Measurements from ENCODE around the gene TCF25.

DNA sequence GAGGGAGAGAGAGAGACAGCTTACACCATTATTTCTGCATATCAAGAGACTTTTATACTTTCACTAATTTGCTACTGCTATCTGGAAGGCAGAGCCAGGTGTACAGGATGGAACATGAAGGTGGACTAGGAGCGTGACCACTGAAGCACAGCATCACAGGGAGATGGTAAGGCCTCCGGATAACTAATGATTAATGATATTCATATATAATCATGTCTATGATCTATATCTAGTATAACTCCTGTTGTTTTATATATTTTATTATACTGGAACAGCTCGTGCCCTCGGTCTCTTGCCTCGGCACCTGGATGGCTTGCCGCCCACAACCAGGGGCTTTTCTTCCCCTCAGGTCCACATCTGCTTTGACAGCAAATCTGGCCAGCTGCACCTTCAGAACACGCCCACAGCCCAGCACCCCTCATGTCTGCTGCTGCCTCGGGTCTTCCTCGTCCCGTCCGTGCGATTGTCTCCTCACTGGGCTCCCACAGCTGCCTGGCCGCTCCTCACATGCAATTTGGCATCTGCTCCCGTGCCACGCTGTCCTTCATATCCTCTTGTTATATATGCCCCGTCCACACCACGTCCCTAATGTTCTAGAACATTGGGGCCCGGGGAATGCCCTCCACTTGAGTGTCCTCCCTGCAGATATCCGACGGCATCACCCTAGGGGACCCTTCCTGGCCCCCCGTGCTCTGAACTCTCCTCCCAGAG, 64.9 kb downstream of the TCF25 start:
- TF ChIP-seq, protein P1, sequence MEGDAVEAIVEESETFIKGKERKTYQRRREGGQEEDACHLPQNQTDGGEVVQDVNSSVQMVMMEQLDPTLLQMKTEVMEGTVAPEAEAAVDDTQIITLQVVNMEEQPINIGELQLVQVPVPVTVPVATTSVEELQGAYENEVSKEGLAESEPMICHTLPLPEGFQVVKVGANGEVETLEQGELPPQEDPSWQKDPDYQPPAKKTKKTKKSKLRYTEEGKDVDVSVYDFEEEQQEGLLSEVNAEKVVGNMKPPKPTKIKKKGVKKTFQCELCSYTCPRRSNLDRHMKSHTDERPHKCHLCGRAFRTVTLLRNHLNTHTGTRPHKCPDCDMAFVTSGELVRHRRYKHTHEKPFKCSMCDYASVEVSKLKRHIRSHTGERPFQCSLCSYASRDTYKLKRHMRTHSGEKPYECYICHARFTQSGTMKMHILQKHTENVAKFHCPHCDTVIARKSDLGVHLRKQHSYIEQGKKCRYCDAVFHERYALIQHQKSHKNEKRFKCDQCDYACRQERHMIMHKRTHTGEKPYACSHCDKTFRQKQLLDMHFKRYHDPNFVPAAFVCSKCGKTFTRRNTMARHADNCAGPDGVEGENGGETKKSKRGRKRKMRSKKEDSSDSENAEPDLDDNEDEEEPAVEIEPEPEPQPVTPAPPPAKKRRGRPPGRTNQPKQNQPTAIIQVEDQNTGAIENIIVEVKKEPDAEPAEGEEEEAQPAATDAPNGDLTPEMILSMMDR (IDR thresholded peaks at IDR 0.05), result no peak
- TF ChIP-seq POLR2A (IDR thresholded peaks at IDR 0.05), result no peak

Measured in testis (tissue), 2 donors.